ENCODE results near the gene C2CD4D. TPM values are rescaled to one million over a fixed set of nuclear protein-coding genes. Genes with fewer than 3 reads are reported as not detected.

The C2CD4D gene
- total RNA-seq, 1 experiment from 2014 or later, result not detected

DNA sequence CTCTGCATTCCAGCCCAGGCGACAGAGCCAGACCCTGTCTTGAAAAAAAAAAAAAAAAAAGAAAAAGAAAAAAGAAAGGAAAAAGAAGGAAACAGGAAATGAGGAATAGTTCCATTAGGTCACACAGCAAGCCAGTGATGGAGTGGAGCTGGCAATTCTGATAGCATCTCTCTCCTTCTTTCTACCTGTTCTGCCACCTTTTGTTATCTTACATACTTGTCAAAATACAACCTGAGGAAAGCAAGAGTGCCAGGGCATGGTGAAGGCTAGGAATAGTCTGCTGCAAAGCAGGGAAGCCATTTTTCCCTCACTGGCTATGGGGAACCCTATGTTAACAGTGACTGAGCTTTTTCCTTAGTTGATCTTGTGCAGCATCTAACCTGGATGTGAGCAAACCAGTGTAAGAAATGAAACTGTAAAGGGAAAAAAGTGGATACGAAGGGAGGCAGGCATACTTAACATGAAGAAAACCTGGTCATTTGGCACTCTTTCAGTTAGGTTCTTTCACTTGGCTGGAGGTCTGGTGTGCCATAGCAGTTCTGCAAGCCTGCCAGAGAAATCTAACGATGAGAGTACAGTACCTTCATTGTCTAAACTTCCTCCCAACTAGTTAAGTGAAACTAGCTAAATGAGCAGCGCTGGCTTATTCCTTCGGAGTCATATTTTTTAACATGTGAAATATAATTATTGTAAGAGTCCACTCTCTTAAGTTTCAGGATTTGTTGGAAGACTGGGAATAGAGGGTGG, 31.8 kb upstream of the C2CD4D start:
- ChIA-PET POLR2A (ENCODE audit: low non-redundant PET) (no interaction called here), CTCF (interaction anchor here (0.5 kb wide), 1 partner anchor 8 kb away, joined by 4 read pairs; no protein-coding TSS in a partner anchor)
- no peak for DNase-seq (ENCODE audit: low spot score)

DNA sequence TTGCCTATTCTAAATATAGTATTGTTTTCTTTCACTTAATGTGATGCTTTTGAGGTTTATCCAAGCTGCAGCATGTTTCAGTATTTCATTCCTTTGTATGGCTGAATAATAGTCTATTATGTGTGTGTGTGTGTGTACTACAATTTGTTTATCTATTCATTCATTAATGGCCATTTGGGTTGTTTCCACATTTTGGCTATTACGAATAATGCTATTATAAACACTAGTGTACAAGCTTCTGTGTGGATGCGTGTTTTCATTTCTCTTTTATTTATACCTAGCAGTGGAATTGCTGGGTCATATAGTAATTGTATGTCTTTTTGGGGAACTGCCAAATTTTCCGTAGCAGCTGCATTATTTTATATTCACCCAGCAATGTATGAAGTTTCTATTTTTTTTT, 28.9 kb upstream of the C2CD4D start:
- ChIA-PET CTCF (no interaction called here), POLR2A (ENCODE audit: low non-redundant PET) (no interaction called here)
- H3K36me3 ChIP-seq (ENCODE audit: insufficient read depth, low read length, poor library complexity, severe bottlenecking), result no peaks in the 10 kb centered on the region
- BruUV-seq (replicated peaks), result no TSS peak
- no peak overlapping the region for H3K4me3 ChIP-seq (ENCODE audit: low read depth, low read length, poor library complexity, severe bottlenecking)
- H3K4me1 ChIP-seq (ENCODE audit: insufficient read depth, low read length, poor library complexity, severe bottlenecking), result no peaks in the 10 kb centered on the region
- no peak for DNase-seq (ENCODE audit: low spot score)
- intact Hi-C loops (cut with micrococcal nuclease; ENCODE audit: unreplicated experiment), result no loop called here
- peaks cover under 1% of the 10 kb centered on the region for H3K27me3 ChIP-seq (replicated peaks; ENCODE audit: insufficient read depth, low read depth, low read length, poor library complexity)
- H3K27ac ChIP-seq (ENCODE audit: low read depth, low read length, poor library complexity, severe bottlenecking), result no peak overlapping the region
- TF ChIP-seq, protein P1, sequence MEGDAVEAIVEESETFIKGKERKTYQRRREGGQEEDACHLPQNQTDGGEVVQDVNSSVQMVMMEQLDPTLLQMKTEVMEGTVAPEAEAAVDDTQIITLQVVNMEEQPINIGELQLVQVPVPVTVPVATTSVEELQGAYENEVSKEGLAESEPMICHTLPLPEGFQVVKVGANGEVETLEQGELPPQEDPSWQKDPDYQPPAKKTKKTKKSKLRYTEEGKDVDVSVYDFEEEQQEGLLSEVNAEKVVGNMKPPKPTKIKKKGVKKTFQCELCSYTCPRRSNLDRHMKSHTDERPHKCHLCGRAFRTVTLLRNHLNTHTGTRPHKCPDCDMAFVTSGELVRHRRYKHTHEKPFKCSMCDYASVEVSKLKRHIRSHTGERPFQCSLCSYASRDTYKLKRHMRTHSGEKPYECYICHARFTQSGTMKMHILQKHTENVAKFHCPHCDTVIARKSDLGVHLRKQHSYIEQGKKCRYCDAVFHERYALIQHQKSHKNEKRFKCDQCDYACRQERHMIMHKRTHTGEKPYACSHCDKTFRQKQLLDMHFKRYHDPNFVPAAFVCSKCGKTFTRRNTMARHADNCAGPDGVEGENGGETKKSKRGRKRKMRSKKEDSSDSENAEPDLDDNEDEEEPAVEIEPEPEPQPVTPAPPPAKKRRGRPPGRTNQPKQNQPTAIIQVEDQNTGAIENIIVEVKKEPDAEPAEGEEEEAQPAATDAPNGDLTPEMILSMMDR (conservative IDR thresholded peaks at IDR 0.05; ENCODE audit: low read depth, low read length), result no peak
- TF ChIP-seq EZH2 (IDR thresholded peaks at IDR 0.05; ENCODE audit: borderline replicate concordance, low read depth, low read length, poor library complexity, severe bottlenecking), result no peak
- H3K9me3 ChIP-seq (ENCODE audit: low read depth, low read length, poor library complexity, severe bottlenecking), result no peaks in the 10 kb centered on the region

More for the DNA sequence above, 31.8 kb upstream of the C2CD4D start:
- intact Hi-C loops (cut with micrococcal nuclease; ENCODE audit: unreplicated experiment), result no loop called here
- H3K36me3 ChIP-seq (ENCODE audit: insufficient read depth, low read length, poor library complexity, severe bottlenecking), result no peaks in the 10 kb centered on the region
- no peaks in the 10 kb centered on the region for H3K4me1 ChIP-seq (ENCODE audit: insufficient read depth, low read length, poor library complexity, severe bottlenecking)
- H3K27me3 ChIP-seq (replicated peaks; ENCODE audit: insufficient read depth, low read depth, low read length, poor library complexity), result peaks cover 10% of the 10 kb centered on the region
- no TSS peak for BruUV-seq (replicated peaks)
- H3K27ac ChIP-seq (ENCODE audit: low read depth, low read length, poor library complexity, severe bottlenecking), result no peak overlapping the region
- no peak overlapping the region for H3K4me3 ChIP-seq (ENCODE audit: low read depth, low read length, poor library complexity, severe bottlenecking)
- TF ChIP-seq, protein P1 (conservative IDR thresholded peaks at IDR 0.05; ENCODE audit: low read depth, low read length), result no peak
- TF ChIP-seq EZH2 (IDR thresholded peaks at IDR 0.05; ENCODE audit: borderline replicate concordance, low read depth, low read length, poor library complexity, severe bottlenecking), result no peak
- no peaks in the 10 kb centered on the region for H3K9me3 ChIP-seq (ENCODE audit: low read depth, low read length, poor library complexity, severe bottlenecking)

DNA sequence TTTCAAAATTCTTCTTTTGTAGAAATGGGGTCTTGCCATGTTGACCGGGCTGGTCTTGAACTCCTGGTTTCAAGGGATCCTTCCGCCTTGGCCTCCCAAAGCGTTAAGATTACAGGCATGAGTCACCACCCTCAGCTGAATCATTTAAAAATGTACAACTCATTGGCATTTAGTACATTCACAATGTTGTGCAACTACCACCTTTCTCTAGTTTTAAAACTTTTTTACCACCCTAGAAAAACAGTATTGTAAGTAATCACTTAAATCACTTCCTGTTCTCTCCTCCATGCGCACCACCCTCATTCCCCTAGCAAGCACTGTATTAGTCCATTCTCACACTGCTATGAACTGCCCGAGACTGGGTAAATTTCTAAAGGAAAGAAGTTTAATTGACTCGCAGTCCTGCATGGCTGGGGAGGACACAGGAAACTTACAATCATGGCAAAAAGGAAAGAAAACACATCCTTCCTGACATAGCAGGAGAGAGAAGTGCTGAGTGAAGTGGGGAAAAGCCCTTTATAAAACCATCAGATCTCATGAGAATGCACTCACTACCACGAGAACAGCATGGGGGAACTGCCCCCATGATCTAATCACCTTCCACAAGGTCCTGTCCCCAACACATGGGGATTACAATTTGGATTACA, 28.3 kb upstream of the C2CD4D start:
- POLR2A ChIA-PET (ENCODE audit: low non-redundant PET), result no interaction called here
- no peaks in the 10 kb centered on the region for H3K4me1 ChIP-seq (ENCODE audit: insufficient read depth, low read length, poor library complexity, severe bottlenecking)
- peak; percentile 29 for DNase-seq (ENCODE audit: low spot score)
- no peak overlapping the region for H3K27ac ChIP-seq (ENCODE audit: low read depth, low read length, poor library complexity, severe bottlenecking)
- H3K36me3 ChIP-seq (ENCODE audit: insufficient read depth, low read length, poor library complexity, severe bottlenecking), result no peaks in the 10 kb centered on the region
- H3K27me3 ChIP-seq (replicated peaks; ENCODE audit: insufficient read depth, low read depth, low read length, poor library complexity), result no peaks in the 10 kb centered on the region
- no peak overlapping the region for H3K4me3 ChIP-seq (ENCODE audit: low read depth, low read length, poor library complexity, severe bottlenecking)
- intact Hi-C loops (cut with micrococcal nuclease; ENCODE audit: unreplicated experiment), result no loop called here
- BruUV-seq (replicated peaks), result no TSS peak
- no peaks in the 10 kb centered on the region for H3K9me3 ChIP-seq (ENCODE audit: low read depth, low read length, poor library complexity, severe bottlenecking)
- CTCF ChIA-PET, result no interaction called here
- no peak for TF ChIP-seq EZH2 (IDR thresholded peaks at IDR 0.05; ENCODE audit: borderline replicate concordance, low read depth, low read length, poor library complexity, severe bottlenecking)
- TF ChIP-seq, protein P1 (conservative IDR thresholded peaks at IDR 0.05; ENCODE audit: low read depth, low read length), result no peak
